Adrenal gland (tissue), 12 donors: Measurements from ENCODE around the gene GBA2. TPM values are rescaled to one million over a fixed set of nuclear protein-coding genes. Genes with fewer than 3 reads are reported as not detected.

Experiments
- DNase-seq, 7 donors: peaks; one replicate each; pipeline ENCODE4 v3.0.0-alpha.2; 2019 to 2020
- H3K27ac ChIP-seq, 5 donors: fragments of 200-600 bp; sonication (generic) in 4 of 5; 1 replicate in 3 of 5; 2 replicates in 2 of 5; pipeline versions ENCODE4 v1.5.1 to v1.8.0; 2016 to 2020; ENCODE audit warnings: mild to moderate bottlenecking in 1 of 5
- H3K27me3 ChIP-seq: fragments of 200-600 bp; 2 replicates; pipeline ENCODE4 v1.8.0; 2021
- H3K36me3 ChIP-seq, 2 donors: fragments of 200-600 bp; replicated peaks in 1 of 2; 1 replicate in 1 of 2; 2 replicates in 1 of 2; pipeline versions ENCODE4 v1.5.1 to v1.8.0; 2018 to 2022
- H3K4me1 ChIP-seq, 2 donors: fragments of 200-600 bp; replicated peaks in 1 of 2; 1 replicate in 1 of 2; 2 replicates in 1 of 2; pipeline versions ENCODE4 v1.5.1 to v1.8.0; 2018 to 2021
- H3K4me3 ChIP-seq, 4 donors: fragments of 200-600 bp; sonication (generic) in 3 of 4; one replicate each; pipeline ENCODE4 v1.5.1; 2016 to 2018
- H3K9me3 ChIP-seq, 3 donors: fragments of 200-600 bp; sonication (generic) in 1 of 3; replicated peaks in 1 of 3; 1 replicate in 2 of 3; 2 replicates in 1 of 3; pipeline versions ENCODE4 v1.5.1 to v1.8.0; 2016 to 2021
- CTCF ChIP-seq, 6 experiments: fragments of 450-650 bp in 4 of 6; fragments of 200-600 bp in 2 of 6; sonication (generic) in 1 of 6; IDR thresholded peaks; 1 replicate in 5 of 6; 2 replicates in 1 of 6; pipeline versions ENCODE4 v1.5.1 to v1.8.0; 2016 to 2021; ENCODE audit warnings: antibody characterized with exemption in 6 of 6, mild to moderate bottlenecking in 2 of 6, moderate library complexity in 1 of 6
- POLR2A ChIP-seq, 2 donors: fragments of 450-650 bp; IDR thresholded peaks; one replicate each; pipeline ENCODE4 v1.6.1; 2017; ENCODE audit warnings: antibody characterized with exemption in 2 of 2, mild to moderate bottlenecking in 2 of 2, moderate library complexity in 1 of 2
- WGBS, 4 donors: extraction: QIAGEN DNeasy Blood & Tissue Kit in 2 of 4; methylation state at CpG; one replicate each; pipeline versions ENCODE4 v1.1.5 to v1.1.7; 2013 to 2017; 5-methylcytosine and 5-hydroxymethylcytosine counted together
- intact Hi-C, 2 donors: fragments of 100-400 bp; cut with DNase I; formaldehyde crosslinking; loops; one replicate each; pipeline versions ENCODE4 v1.14.1 to v1.15.0; 2022 to 2023
- polyA plus RNA-seq, 3 donors: library from polyadenylated mRNA; stranded (reverse); fragments of 200-250 nt in 2 of 3; fragments of 350-450 nt in 1 of 3; fragmentation: Illumina TruSeq in 1 of 3; extraction: RNeasy Lipid Tissue Mini Kit (QIAGEN cat#74804) in 1 of 3; gene quantifications; one replicate each; pipeline ENCODE4 v1.2.3, GENCODE V29; 2013 to 2014
- total RNA-seq, 9 donors: library from RNA; depleted of rRNA in 4 of 9; stranded (reverse); fragments of >200 nt in 4 of 9; fragments of 120-200 nt in 1 of 9; fragmentation: NEBNext Ultra II Directional in 1 of 9; extraction: Animal tissue kit (Norgen Biotek cat#: 25700) in 1 of 9; gene quantifications; one replicate each; pipeline versions ENCODE4 v1.1.0 to v1.2.4, GENCODE V29; 2013 to 2023
- donor health status: healthy with polysubstance abuse.
- donor health status: Bipolar disorder and iron deficiency.
- donor health status: DM: yes; HTN: yes; CAD: no.
- donor health status: DM: no; HTN: no; CAD: no.
- donor health status: DM: no; HTN: no; CAD: no.
- donor health status: DM: yes; HTN: yes; CAD: no.

GBA2 gene
- total and polyA plus RNA-seq, 12 donors, result 28.5 to 84.8 (median 52.7) TPM

DNA sequence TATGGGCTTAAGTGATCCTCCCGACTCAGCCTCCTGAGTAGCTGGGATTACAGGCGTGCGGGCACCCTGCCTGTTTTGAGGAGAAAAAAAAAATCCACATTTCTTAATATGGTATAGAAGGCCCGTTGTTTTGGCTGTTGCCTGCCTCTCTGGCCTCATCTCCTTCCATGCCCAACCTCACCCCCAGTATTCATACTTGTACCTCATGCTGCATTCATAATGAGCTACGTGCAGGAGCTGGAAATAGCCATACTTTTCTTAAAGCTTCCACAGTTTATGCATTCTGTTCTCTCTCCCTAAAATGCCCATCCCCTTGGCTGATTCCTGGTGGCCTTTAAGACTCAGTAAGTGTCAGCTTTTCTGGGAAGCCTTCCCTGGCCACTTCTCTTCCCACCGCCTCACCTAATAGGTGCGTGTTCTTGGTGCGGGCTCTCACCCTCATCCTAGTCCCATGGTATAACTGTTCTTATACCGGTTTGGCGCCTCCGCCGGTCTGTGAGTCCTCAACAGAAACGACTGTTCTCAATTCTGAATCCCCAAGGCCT is 57.2 kb downstream of the GBA2 start:
- intact Hi-C loops, result loop anchor here in 1 of 2 donors (5.0 kb wide), 1 partner anchor 35 kb away; no protein-coding TSS in a partner anchor
- no peak for TF ChIP-seq CTCF (IDR thresholded peaks at IDR 0.05)
- TF ChIP-seq POLR2A (IDR thresholded peaks at IDR 0.05), result no peak
- no peak for DNase-seq
- Histone ChIP-seq H3K4me3 (no peak overlapping the region), H3K4me1 (peaks cover 24 to 41% of the 10 kb centered on the region in 2 donors), H3K9me3 (no peaks in the 10 kb centered on the region), H3K36me3 (peaks cover 0 to 10% of the 10 kb centered on the region in 2 donors), H3K27ac (peak overlapping the region in 4 of 5 donors; percentile 79 to 93 (median 91)), H3K27me3 (no peaks in the 10 kb centered on the region)
- WGBS, 4 donors, result 77 to 87% (median 83%) methylated on average over 13 of the region's 13 CpGs

DNA sequence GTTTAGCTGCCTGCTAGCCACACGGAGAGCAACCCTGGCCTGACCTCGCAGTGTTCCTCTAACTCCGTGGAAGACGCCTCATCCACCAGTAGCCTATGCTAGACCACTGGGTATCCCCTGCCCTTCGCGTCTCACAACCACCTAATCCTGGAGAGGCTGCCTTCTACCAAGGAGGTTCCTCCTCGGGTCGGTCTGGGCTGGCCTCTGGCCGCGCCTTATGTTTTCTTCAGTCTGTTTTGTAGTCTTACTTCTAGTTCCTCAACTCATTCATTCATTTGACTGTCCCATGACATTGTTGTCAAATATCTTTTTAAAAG is 57.7 kb downstream of the GBA2 start:
- TF ChIP-seq CTCF (IDR thresholded peaks at IDR 0.05), result no peak
- no peak for TF ChIP-seq POLR2A (IDR thresholded peaks at IDR 0.05)
- Histone ChIP-seq H3K4me1 (peaks cover 24 to 45% of the 10 kb centered on the region in 2 donors), H3K36me3 (peaks cover 0 to 5% of the 10 kb centered on the region in 2 donors), H3K9me3 (no peaks in the 10 kb centered on the region), H3K4me3 (peak overlapping the region in 2 of 4 donors; percentile 55 to 70), H3K27me3 (no peaks in the 10 kb centered on the region), H3K27ac (peak overlapping the region; percentile 79 to 93 (median 89))
- intact Hi-C loops, result loop anchor here in 1 of 2 donors (5.0 kb wide), 1 partner anchor 36 kb away; no protein-coding TSS in a partner anchor
- no peak for DNase-seq
- 18 to 22% (median 19%) methylated on average over 9 to 10 of the region's 10 CpGs for WGBS, 4 donors

DNA sequence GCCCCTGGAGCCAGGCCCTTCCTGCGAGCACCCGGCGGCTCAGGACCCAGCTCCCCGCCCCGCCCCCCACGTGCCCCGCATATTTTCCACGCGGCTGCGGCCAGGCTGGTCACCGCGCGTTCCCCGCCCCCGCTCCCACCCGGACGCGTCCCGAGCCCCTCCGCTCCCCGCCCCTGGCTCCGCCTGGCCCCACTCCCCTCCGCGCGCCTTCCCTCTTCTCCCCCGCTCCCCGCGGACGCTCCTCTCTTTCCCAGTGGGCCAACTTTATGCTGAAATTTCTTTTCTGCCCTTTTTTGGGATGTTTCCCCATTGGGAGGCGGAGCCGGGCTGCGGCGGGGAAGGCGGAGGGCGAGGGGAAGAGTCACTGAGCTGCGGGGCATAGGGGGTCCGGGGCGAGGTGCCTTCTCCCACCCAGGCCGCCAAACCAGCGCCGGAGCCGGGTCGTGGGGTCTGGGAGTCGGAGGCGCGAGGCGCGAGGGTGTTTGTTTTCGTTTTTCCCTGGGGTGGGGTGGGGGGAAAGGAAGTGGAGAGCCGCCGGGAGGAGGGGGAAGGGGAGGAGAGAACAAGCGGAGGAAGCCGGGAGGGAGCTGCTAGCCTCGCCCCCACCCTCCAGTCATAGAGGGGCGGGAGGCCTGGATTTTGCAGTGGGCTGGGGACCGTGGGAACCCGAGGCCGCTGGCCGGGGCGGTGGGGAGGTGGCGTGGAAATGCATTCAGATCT is 58.3 kb downstream of the GBA2 start:
- peak overlapping the region; percentile 55 to 88 (median 66) for H3K4me3 ChIP-seq
- peak overlapping the region; percentile 79 to 93 (median 89) for H3K27ac ChIP-seq
- intact Hi-C loops, result loop anchor here in 1 of 2 donors (5.0 kb wide), 1 partner anchor 37 kb away; no protein-coding TSS in a partner anchor
- peaks cover 24 to 48% of the 10 kb centered on the region in 2 donors for H3K4me1 ChIP-seq
- H3K27me3 ChIP-seq, result no peaks in the 10 kb centered on the region
- DNase-seq, result peak; percentile 60 to 84 (median 77)
- H3K9me3 ChIP-seq, result no peaks in the 10 kb centered on the region
- TF ChIP-seq POLR2A (IDR thresholded peaks at IDR 0.05) (peak in 1 of 2 donors; percentile 22), CTCF (IDR thresholded peaks at IDR 0.05) (no peak)
- no peaks in the 10 kb centered on the region for H3K36me3 ChIP-seq
- 0 to 4% (median 1%) methylated on average over 30 to 61 of the region's 61 CpGs for WGBS, 4 donors

GRCh38 chr9:35690294-35690613 is 58.8 kb downstream of the GBA2 start:
- intact Hi-C loops, result loop anchor here in 1 of 2 donors (5.0 kb wide), 1 partner anchor 37 kb away; no protein-coding TSS in a partner anchor
- 0 to 1% (median 0%) methylated on average over 9 to 21 of the region's 21 CpGs; no CpG with 5 or more reads in 1 of the 4 donors for WGBS, 4 donors
- Histone ChIP-seq H3K4me3 (peak overlapping the region in 3 of 4 donors; percentile 55 to 88 (median 70)), H3K9me3 (no peaks in the 10 kb centered on the region), H3K4me1 (peaks cover 24 to 43% of the 10 kb centered on the region in 2 donors), H3K27me3 (no peaks in the 10 kb centered on the region), H3K27ac (peak overlapping the region; percentile 79 to 93 (median 89)), H3K36me3 (peaks cover 0 to 5% of the 10 kb centered on the region in 2 donors)
- DNase-seq, result no peak
- TF ChIP-seq CTCF (IDR thresholded peaks at IDR 0.05), result no peak
- TF ChIP-seq POLR2A (IDR thresholded peaks at IDR 0.05), result no peak
